HG02973 (cell line): Measurements from ENCODE around the gene DNAJA3.

Source experiments
- ATAC-seq: cut with Tn5 transposase; IDR thresholded peaks from one replicate; pipeline ENCODE4 v1.9.1; 2021; ENCODE audit warnings: moderate library complexity; ENCODE audit not compliant: unreplicated experiment

Gene DNAJA3

GRCh38 chr16:4404967-4405696 is 20.5 kb upstream of the DNAJA3 start:
- ATAC-seq = no peak

- no peak for ATAC-seq
These were observed 17.9 kb upstream of the DNAJA3 start for GRCh38 chr16:4407543-4408322.

GRCh38 chr16:4408323-4408690 is 17.4 kb upstream of the DNAJA3 start:
- ATAC-seq = no peak

- no peak for ATAC-seq
These were observed 16.4 kb upstream of the DNAJA3 start for GRCh38 chr16:4409081-4409932.

GRCh38 chr16:4410335-4411075 is 15.2 kb upstream of the DNAJA3 start:
- no peak for ATAC-seq

GRCh38 chr16:4411684-4412083 is 14.0 kb upstream of the DNAJA3 start:
- ATAC-seq = no peak

- no peak for ATAC-seq
These were observed 13.5 kb upstream of the DNAJA3 start for GRCh38 chr16:4412159-4412558.

GRCh38 chr16:4412854-4413253 is 12.8 kb upstream of the DNAJA3 start:
- no peak for ATAC-seq

- peak; percentile 59 for ATAC-seq
These were observed 11.3 kb upstream of the DNAJA3 start for GRCh38 chr16:4414187-4414917.

GRCh38 chr16:4415538-4416199 is 10.0 kb upstream of the DNAJA3 start:
- ATAC-seq = no peak

GRCh38 chr16:4416200-4417032 is 9.3 kb upstream of the DNAJA3 start, which contains the start of gene CORO7:
Gene CORO7 (minus strand): TSS chr16:4416596. CDS start chr16:4416518, 78 bp downstream.
- ATAC-seq = peak; percentile 51

- ATAC-seq = no peak
These were observed 6.2 kb upstream of the DNAJA3 start for GRCh38 chr16:4419402-4419959.

- no peak for ATAC-seq
These were observed 5.1 kb upstream of the DNAJA3 start for GRCh38 chr16:4420505-4421105.

- ATAC-seq = peak; percentile 28
These were observed 485 bp downstream of the DNAJA3 start for GRCh38 chr16:4426021-4426684.

- ATAC-seq = no peak
These were observed 1.2 kb downstream of the DNAJA3 start for GRCh38 chr16:4426722-4427372.

- no peak for ATAC-seq
These were observed 2.8 kb downstream of the DNAJA3 start for GRCh38 chr16:4428500-4428899.

GRCh38 chr16:4431023-4431422 is 5.4 kb downstream of the DNAJA3 start:
- no peak for ATAC-seq
